Measurements from ENCODE around the gene PGM2.

The PGM2 gene

GRCh38 chr4:37795581-37796195 lies 30.8 kb upstream of the PGM2 start:
- TF ChIP-seq REST (IDR thresholded peaks at IDR 0.05; ENCODE audit: low read depth) (no peak), NFIC (IDR thresholded peaks at IDR 0.05) (no peak), TEAD4 (IDR thresholded peaks at IDR 0.05) (no peak), EP300 (IDR thresholded peaks at IDR 0.05; ENCODE audit: borderline replicate concordance) (no peak), ZBTB7A (IDR thresholded peaks at IDR 0.05; ENCODE audit: low read depth) (no peak), TAF1 (IDR thresholded peaks at IDR 0.05; ENCODE audit: low read depth) (no peak), RAD21 (IDR thresholded peaks at IDR 0.05; ENCODE audit: low read depth) (no peak), CREB1 (IDR thresholded peaks at IDR 0.05; ENCODE audit: low read depth) (no peak), CEBPB (IDR thresholded peaks at IDR 0.05) (no peak), FOXM1 (IDR thresholded peaks at IDR 0.05; ENCODE audit: borderline replicate concordance, low read depth) (no peak), EGR1 (IDR thresholded peaks at IDR 0.05) (no peak), TCF12 (IDR thresholded peaks at IDR 0.05; ENCODE audit: low read depth) (no peak), USF1 (IDR thresholded peaks at IDR 0.05) (no peak), YY1 (IDR thresholded peaks at IDR 0.05; ENCODE audit: low read depth) (no peak)
- TF ChIP-seq, protein P1, sequence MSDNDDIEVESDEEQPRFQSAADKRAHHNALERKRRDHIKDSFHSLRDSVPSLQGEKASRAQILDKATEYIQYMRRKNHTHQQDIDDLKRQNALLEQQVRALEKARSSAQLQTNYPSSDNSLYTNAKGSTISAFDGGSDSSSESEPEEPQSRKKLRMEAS (IDR thresholded peaks at IDR 0.05), result no peak

GRCh38 chr4:37797374-37797773 lies 29.1 kb upstream of the PGM2 start:
- TF ChIP-seq, protein P1 (IDR thresholded peaks at IDR 0.05), result no peak
- TF ChIP-seq YY1 (IDR thresholded peaks at IDR 0.05; ENCODE audit: low read depth) (no peak), TEAD4 (IDR thresholded peaks at IDR 0.05) (no peak), USF1 (IDR thresholded peaks at IDR 0.05) (no peak), CREB1 (IDR thresholded peaks at IDR 0.05; ENCODE audit: low read depth) (no peak), EGR1 (IDR thresholded peaks at IDR 0.05) (no peak), EP300 (IDR thresholded peaks at IDR 0.05; ENCODE audit: borderline replicate concordance) (no peak), CEBPB (IDR thresholded peaks at IDR 0.05) (no peak), TAF1 (IDR thresholded peaks at IDR 0.05; ENCODE audit: low read depth) (no peak), NFIC (IDR thresholded peaks at IDR 0.05) (no peak), FOXM1 (IDR thresholded peaks at IDR 0.05; ENCODE audit: borderline replicate concordance, low read depth) (no peak), TCF12 (IDR thresholded peaks at IDR 0.05; ENCODE audit: low read depth) (no peak), ZBTB7A (IDR thresholded peaks at IDR 0.05; ENCODE audit: low read depth) (no peak), RAD21 (IDR thresholded peaks at IDR 0.05; ENCODE audit: low read depth) (no peak)

DNA sequence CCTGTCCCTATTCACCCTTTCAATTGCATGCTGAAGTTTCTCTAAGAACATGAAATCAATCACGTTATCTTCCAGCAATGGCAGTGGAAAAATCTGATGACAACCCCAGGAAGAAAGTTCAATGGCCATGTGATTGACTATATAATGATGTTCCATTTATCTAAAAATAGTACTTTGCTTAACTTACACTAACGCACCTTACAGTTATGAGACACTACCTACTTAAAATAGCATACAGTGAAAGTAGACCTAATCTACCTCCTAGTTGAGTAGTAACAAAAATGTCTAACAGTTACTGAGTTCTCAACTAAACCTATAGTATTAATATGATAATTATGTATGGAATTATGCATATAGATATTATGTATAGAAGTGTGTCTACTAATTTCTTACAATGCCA lies 28.6 kb upstream of the PGM2 start:
- TF ChIP-seq YY1 (IDR thresholded peaks at IDR 0.05; ENCODE audit: low read depth) (no peak), FOXM1 (IDR thresholded peaks at IDR 0.05; ENCODE audit: borderline replicate concordance, low read depth) (no peak), ZBTB7A (IDR thresholded peaks at IDR 0.05; ENCODE audit: low read depth) (no peak), TCF12 (IDR thresholded peaks at IDR 0.05; ENCODE audit: low read depth) (no peak), TAF1 (IDR thresholded peaks at IDR 0.05; ENCODE audit: low read depth) (no peak), EP300 (IDR thresholded peaks at IDR 0.05; ENCODE audit: borderline replicate concordance) (no peak), RAD21 (IDR thresholded peaks at IDR 0.05; ENCODE audit: low read depth) (no peak), EGR1 (IDR thresholded peaks at IDR 0.05) (no peak)

GRCh38 chr4:37798616-37799015 lies 27.9 kb upstream of the PGM2 start:
- no peak for TF ChIP-seq EGR1 (IDR thresholded peaks at IDR 0.05)
- TF ChIP-seq USF1 (IDR thresholded peaks at IDR 0.05), result no peak
- TF ChIP-seq FOXM1 (IDR thresholded peaks at IDR 0.05; ENCODE audit: borderline replicate concordance, low read depth), result no peak
- TF ChIP-seq NFIC (IDR thresholded peaks at IDR 0.05), result no peak
- no peak for TF ChIP-seq CEBPB (IDR thresholded peaks at IDR 0.05)
- no peak for TF ChIP-seq TEAD4 (IDR thresholded peaks at IDR 0.05)
- TF ChIP-seq TAF1 (IDR thresholded peaks at IDR 0.05; ENCODE audit: low read depth), result no peak
- no peak for TF ChIP-seq YY1 (IDR thresholded peaks at IDR 0.05; ENCODE audit: low read depth)
- no peak for TF ChIP-seq EP300 (IDR thresholded peaks at IDR 0.05; ENCODE audit: borderline replicate concordance)
- no peak for TF ChIP-seq ZBTB7A (IDR thresholded peaks at IDR 0.05; ENCODE audit: low read depth)

DNA sequence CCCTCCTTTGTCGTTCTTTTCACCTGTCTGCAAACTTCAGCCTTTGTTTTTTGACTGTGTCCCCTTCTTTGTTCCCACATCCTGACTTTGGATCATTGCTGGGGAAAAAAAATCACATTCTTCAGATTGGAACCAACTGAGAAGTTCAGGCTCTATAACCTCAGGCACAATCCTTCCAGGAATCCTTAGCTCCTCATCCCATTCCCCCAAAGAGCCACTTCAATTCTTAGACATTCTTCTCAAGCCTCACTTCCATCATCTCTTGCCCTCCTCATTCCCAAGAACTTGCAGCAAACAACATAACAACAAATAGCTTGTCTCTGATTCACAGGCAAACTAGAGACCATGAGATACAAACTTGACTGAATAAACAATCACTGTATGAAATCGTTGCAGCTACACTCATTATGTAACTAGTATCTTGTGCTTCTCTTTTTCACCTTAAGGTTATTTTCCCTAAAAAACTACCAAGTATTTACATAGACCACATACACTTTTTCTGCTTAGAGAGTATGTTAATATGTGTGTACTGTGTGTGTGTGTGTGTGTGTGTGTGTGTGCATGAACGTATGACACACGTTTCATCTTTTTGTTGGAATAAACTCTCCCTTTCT lies 26.4 kb upstream of the PGM2 start:
- no peak for TF ChIP-seq REST (IDR thresholded peaks at IDR 0.05; ENCODE audit: low read depth)
- TF ChIP-seq NFIC (IDR thresholded peaks at IDR 0.05), result no peak
- no peak for TF ChIP-seq TEAD4 (IDR thresholded peaks at IDR 0.05)
